T-helper 1 cell (primary cell): ENCODE results near the gene ZFC3H1.
A peak's percentile ranks its signal among the peaks of the same experiment; 100 is the strongest.
"Not testable (repeated sequence)": the region's sequence is repeated elsewhere in the genome, so short reads cannot be mapped to it uniquely, and the experiment has no call there.

Source experiments
- DNase-seq, 5 donors: peaks; one replicate each; pipeline ENCODE4 v3.0.0-alpha.2; 2012 to 2020
- total RNA-seq, 4 donors: gene quantifications; one replicate each; lab custom pipeline; 2026; lab: John Stamatoyannopoulos, UW

The ZFC3H1 gene, protein sequence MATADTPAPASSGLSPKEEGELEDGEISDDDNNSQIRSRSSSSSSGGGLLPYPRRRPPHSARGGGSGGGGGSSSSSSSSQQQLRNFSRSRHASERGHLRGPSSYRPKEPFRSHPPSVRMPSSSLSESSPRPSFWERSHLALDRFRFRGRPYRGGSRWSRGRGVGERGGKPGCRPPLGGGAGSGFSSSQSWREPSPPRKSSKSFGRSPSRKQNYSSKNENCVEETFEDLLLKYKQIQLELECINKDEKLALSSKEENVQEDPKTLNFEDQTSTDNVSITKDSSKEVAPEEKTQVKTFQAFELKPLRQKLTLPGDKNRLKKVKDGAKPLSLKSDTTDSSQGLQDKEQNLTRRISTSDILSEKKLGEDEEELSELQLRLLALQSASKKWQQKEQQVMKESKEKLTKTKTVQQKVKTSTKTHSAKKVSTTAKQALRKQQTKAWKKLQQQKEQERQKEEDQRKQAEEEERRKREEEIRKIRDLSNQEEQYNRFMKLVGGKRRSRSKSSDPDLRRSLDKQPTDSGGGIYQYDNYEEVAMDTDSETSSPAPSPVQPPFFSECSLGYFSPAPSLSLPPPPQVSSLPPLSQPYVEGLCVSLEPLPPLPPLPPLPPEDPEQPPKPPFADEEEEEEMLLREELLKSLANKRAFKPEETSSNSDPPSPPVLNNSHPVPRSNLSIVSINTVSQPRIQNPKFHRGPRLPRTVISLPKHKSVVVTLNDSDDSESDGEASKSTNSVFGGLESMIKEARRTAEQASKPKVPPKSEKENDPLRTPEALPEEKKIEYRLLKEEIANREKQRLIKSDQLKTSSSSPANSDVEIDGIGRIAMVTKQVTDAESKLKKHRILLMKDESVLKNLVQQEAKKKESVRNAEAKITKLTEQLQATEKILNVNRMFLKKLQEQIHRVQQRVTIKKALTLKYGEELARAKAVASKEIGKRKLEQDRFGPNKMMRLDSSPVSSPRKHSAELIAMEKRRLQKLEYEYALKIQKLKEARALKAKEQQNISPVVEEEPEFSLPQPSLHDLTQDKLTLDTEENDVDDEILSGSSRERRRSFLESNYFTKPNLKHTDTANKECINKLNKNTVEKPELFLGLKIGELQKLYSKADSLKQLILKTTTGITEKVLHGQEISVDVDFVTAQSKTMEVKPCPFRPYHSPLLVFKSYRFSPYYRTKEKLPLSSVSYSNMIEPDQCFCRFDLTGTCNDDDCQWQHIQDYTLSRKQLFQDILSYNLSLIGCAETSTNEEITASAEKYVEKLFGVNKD (N-terminal part only)
- total RNA-seq: 132 to 198 (median 164) reads per million in 4 donors

- DNase-seq: peak; percentile 80 to 99 (median 89)
Measured at GRCh38 chr12:71663561-71664410, at the start of gene ZFC3H1, which contains the start of gene THAP2. Gene ZFC3H1, minus strand, starts transcription at chr12:71663848. Its CDS starts 238 bp downstream, at chr12:71663610. Gene THAP2, plus strand, starts transcription at chr12:71664301. Its CDS starts 209 bp downstream, at chr12:71664510.

DNA sequence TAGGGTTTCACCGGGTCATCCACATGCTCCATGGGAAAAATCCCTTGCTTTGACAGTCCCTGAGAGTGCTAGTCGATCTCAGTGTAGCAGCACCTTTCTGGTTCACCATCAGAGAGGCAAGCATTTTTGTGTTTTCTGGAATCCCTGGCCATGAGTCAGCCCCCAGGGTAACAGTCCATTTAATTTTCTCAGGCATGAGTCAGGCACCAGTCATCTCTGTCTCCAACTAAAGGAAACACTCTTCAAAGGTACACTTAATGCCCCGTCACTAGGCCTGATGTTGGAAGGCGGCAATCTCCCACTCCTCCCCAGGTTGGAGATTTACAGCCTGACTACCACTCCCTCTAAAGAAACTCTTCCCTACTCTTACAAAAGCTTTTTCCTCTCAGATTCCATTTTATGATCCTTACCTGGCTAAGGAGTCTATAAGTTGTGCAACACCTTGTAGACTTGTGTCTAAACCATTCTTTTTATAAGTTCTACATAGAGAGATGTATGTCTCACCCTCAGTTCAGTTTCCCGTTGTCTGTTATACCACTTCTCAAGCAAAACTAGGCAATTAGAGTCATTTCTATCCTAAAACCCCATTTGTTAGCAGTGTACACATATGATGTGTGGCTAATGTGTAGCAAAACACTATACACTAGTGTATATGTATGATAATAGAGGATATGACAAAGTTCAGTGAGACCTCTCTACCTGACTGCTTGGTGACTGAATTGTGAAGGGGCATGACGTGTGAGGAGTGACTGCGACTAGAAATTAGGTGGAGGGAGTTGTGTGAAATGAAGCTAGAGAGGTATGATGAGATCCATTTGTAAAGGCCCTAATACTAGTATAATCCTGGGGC lies 46.9 kb upstream of the ZFC3H1 start:
- no peak for DNase-seq

GRCh38 chr12:71708658-71709057 lies 45.0 kb upstream of the ZFC3H1 start:
- DNase-seq: no peak

- DNase-seq: no peak
Measured at GRCh38 chr12:71704920-71705319, 41.3 kb upstream of the ZFC3H1 start.

DNA sequence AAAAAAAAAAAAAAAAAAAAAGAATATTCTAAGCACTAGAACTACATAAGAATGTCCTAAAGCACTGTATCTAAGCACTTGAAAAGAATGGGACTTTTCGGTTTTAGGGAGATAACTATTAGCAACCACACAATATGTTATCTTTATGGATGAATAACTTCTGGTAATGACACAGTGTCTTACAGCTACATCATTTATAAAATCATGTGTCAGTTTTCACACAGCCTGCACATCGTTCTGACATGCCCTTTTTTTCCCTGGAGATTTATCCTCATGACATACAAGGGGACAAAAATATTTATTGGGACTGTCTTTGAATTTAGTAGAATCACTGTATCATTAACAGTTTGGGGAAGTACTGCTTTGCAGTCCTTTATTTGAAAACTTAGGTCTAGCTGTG lies 39.6 kb upstream of the ZFC3H1 start:
- no peak for DNase-seq

GRCh38 chr12:71702590-71702989 lies 38.9 kb upstream of the ZFC3H1 start:
- DNase-seq: no peak

GRCh38 chr12:71702181-71702580 lies 38.5 kb upstream of the ZFC3H1 start:
- not testable (repeated sequence) for DNase-seq

- DNase-seq: no peak
Measured at GRCh38 chr12:71695782-71696181, 32.1 kb upstream of the ZFC3H1 start.

- DNase-seq: no peak
Measured at GRCh38 chr12:71694099-71694820, 30.6 kb upstream of the ZFC3H1 start.

DNA sequence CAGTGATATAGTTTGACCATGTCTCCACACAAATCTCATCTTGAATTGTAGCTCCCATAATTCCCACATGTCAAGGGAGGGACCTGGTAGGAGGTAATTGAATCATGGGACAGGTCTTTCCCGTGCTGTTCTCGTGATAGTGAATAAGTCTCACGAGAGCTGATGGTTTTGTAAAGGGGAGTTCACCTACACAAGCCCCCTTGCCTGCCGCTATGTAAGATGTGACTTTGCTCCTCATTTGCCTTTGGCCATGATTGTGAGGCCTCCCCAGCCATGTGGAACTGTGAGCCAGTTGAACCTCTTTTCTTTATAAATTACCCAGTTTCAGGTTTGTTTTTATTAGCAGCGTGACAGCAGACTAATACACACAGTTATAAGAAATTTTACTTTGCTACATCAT lies 30.0 kb upstream of the ZFC3H1 start:
- not testable (repeated sequence) for DNase-seq

- DNase-seq: no peak
Measured at GRCh38 chr12:71693126-71693525, 29.5 kb upstream of the ZFC3H1 start.

GRCh38 chr12:71691504-71692129 lies 28.0 kb upstream of the ZFC3H1 start:
- DNase-seq: no peak

DNA sequence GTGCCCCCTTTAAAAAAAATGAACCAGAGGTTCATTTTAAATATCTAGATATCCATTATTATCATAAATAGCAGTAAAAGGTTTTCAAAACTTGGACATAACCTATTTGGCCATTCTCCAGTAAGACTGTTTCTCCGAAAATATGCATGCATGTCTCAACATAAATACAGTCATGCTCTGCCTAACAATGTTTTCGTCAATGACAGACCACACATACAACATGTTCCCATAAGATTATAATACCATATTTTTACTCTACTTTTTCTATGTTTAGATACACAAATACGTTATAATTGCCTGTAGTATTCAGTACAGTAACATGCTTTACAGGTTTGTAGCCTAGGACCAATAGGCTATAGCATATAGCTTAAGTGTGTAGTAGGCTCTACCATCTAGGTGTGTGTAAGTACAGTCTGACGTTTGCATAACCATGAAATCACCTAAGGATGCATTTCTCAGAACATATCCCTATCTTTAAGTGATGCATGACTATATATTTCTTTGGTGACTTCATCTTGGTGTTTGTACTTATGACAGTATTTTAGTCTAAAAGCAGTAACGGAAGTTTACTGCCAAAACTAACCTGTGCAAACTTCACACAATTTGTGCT lies 25.4 kb upstream of the ZFC3H1 start:
- no peak for DNase-seq

- not testable (repeated sequence) for DNase-seq
Measured at GRCh38 chr12:71687172-71687571, 23.5 kb upstream of the ZFC3H1 start.

GRCh38 chr12:71686658-71687025 lies 23.0 kb upstream of the ZFC3H1 start:
- DNase-seq: no peak

GRCh38 chr12:71685914-71686657 lies 22.4 kb upstream of the ZFC3H1 start, which contains the start of gene TMEM19:
Gene TMEM19, plus strand, starts transcription at chr12:71686082. Its CDS starts 599 bp downstream, at chr12:71686681.
- peak; percentile 61 to 91 (median 76) for DNase-seq

- DNase-seq: no peak
Measured at GRCh38 chr12:71685312-71685906, 21.8 kb upstream of the ZFC3H1 start.

- DNase-seq: peak in 1 of 5 donors; percentile 60
Measured at GRCh38 chr12:71684081-71684480, 20.4 kb upstream of the ZFC3H1 start.
